Activated naive CD8-positive, alpha-beta T cell treated with anti-CD3 and anti-CD28 coated beads for 36 hours (primary cell): ENCODE results near the gene LNX1. TPM values are rescaled to one million over a fixed set of nuclear protein-coding genes. Genes with fewer than 3 reads are reported as not detected.

ENCODE experiments used
- DNase-seq: peaks from one replicate; pipeline ENCODE4 v3.0.0; 2021
- H3K27ac Mint-ChIP-seq: one replicate; pipeline ENCODE4 v1.8.0; 2022; ENCODE audit warnings: mild to moderate bottlenecking, moderate library complexity, mixed read lengths
- H3K27me3 Mint-ChIP-seq: one replicate; pipeline ENCODE4 v1.8.0; 2022; ENCODE audit warnings: mild to moderate bottlenecking, mixed read lengths
- H3K36me3 Mint-ChIP-seq: one replicate; pipeline ENCODE4 v1.8.0; 2021; ENCODE audit warnings: mild to moderate bottlenecking, mixed read lengths
- H3K4me1 Mint-ChIP-seq: one replicate; pipeline ENCODE4 v1.8.0; 2021; ENCODE audit warnings: mixed read lengths
- H3K4me3 Mint-ChIP-seq: one replicate; pipeline ENCODE4 v1.8.0; 2022; ENCODE audit warnings: mild to moderate bottlenecking, moderate library complexity, mixed read lengths
- H3K9me3 Mint-ChIP-seq: one replicate; pipeline ENCODE4 v1.8.0; 2022; ENCODE audit warnings: mixed read lengths
- total RNA-seq, 2 experiments: library from RNA; stranded (reverse); gene quantifications; one replicate each; pipeline ENCODE4 v1.2.3, GENCODE V29; 2021

Gene LNX1
- total RNA-seq, 2 experiments from 2014 or later = not detected

- Mint-ChIP-seq H3K9me3 (no peaks in the 10 kb centered on the region), H3K36me3 (no peaks in the 10 kb centered on the region), H3K27me3 (peaks cover 11% of the 10 kb centered on the region), H3K4me3 (no peak overlapping the region), H3K4me1 (no peaks in the 10 kb centered on the region), H3K27ac (no peak overlapping the region)
- DNase-seq = no peak
Observed at GRCh38 chr4:53545273-53545672, 46.0 kb downstream of the LNX1 start.

GRCh38 chr4:53543561-53543960, 47.7 kb downstream of the LNX1 start:
- H3K27ac Mint-ChIP-seq = no peak overlapping the region
- no peaks in the 10 kb centered on the region for H3K4me1 Mint-ChIP-seq
- H3K9me3 Mint-ChIP-seq = no peaks in the 10 kb centered on the region
- H3K4me3 Mint-ChIP-seq = no peak overlapping the region
- no peak for DNase-seq
- H3K36me3 Mint-ChIP-seq = no peaks in the 10 kb centered on the region
- peaks cover 11% of the 10 kb centered on the region for H3K27me3 Mint-ChIP-seq

- DNase-seq = no peak
- Mint-ChIP-seq H3K36me3 (no peaks in the 10 kb centered on the region), H3K27me3 (peaks cover 18% of the 10 kb centered on the region), H3K4me1 (no peaks in the 10 kb centered on the region), H3K4me3 (no peak overlapping the region), H3K9me3 (no peaks in the 10 kb centered on the region), H3K27ac (no peak overlapping the region)
Observed at GRCh38 chr4:53541577-53542206, 49.6 kb downstream of the LNX1 start.

DNA sequence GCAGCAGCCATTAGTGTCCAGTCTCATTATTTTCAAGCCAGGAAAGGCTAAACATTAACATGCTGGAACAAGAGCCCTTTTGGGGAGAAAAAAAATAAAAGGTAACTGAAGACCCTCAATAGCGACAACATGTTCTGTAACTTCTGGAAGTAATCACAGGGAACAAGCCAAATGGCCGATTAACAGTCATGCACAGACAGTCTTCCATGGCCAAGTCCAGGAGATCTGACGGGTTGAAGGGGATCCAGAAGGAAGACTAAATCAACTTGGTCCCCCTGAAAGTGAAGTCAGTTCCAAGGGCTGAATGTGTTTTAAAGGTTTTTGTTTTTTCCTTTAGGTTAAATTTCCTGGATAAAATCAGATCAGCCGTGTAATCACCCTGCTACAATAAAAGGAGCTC, 52.5 kb downstream of the LNX1 start:
- H3K4me1 Mint-ChIP-seq = no peaks in the 10 kb centered on the region
- no peak for DNase-seq
- no peak overlapping the region for H3K4me3 Mint-ChIP-seq
- H3K36me3 Mint-ChIP-seq = no peaks in the 10 kb centered on the region
- no peaks in the 10 kb centered on the region for H3K9me3 Mint-ChIP-seq
- peaks cover 20% of the 10 kb centered on the region for H3K27me3 Mint-ChIP-seq
- H3K27ac Mint-ChIP-seq = no peak overlapping the region

DNA sequence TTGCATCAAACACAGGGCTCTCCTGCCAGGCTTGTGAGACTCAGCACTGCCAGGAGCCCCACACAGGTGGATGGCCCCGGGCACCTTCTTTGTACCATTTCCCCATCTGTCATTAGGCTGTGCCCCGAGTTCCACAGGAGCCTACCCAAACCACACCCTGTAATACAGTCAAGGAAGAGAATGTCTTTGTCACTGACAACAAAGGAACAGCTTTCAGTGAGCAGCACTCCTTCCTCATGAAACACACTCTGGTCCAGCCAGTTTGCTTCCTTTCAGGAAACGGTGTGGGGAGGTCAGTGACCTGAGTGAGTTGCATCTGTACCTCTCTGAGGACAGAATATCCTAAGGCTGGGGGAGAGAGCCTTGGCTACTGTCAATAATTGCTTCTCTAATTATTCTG, 53.7 kb downstream of the LNX1 start:
- Mint-ChIP-seq H3K4me3 (no peak overlapping the region), H3K27me3 (peaks cover 20% of the 10 kb centered on the region), H3K4me1 (no peaks in the 10 kb centered on the region)

DNA sequence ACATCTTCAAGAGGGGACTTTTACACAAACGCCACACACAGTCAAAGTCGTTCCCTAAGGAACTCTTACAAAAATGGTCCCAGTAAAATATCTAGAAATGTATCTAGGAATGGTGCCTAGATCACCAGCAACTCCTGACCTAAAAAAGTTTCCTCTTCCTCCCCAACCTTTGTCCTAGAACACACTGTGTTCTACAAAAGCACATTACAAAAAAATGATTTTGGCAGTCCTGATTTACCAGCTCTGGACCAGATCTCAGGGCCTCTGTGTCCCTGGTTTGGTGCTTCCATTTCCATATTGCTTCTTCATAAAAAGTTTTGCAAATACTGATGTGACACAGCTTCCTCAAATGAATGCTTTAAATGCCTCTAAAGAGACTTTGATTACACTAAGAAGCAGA, 55.0 kb downstream of the LNX1 start:
- no peaks in the 10 kb centered on the region for H3K36me3 Mint-ChIP-seq
- no peaks in the 10 kb centered on the region for H3K4me1 Mint-ChIP-seq
- H3K27ac Mint-ChIP-seq = no peak overlapping the region
- H3K4me3 Mint-ChIP-seq = no peak overlapping the region
- no peak for DNase-seq
- no peaks in the 10 kb centered on the region for H3K9me3 Mint-ChIP-seq
- peaks cover 23% of the 10 kb centered on the region for H3K27me3 Mint-ChIP-seq

More for the DNA sequence above, 53.7 kb downstream of the LNX1 start:
- no peaks in the 10 kb centered on the region for H3K9me3 Mint-ChIP-seq
- no peak for DNase-seq
- no peak overlapping the region for H3K27ac Mint-ChIP-seq
- no peaks in the 10 kb centered on the region for H3K36me3 Mint-ChIP-seq

DNA sequence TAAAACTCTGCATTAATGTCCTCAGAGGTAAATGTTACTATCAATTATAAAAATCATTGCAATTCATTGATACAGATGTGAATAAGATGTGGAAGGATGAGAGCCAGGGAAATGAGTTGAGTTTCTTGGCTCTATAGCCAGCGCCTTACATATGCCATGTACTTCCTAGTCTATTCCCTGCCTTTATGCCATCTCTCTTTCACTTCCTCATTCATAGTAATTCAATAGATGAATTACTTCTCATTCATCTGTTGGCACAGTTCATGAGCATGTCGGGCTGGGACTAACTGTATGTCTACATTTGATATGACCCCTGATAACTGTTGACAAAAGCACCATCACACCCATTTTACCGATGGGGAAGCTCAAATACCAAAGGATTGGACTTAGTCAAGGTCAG, 55.7 kb downstream of the LNX1 start:
- Mint-ChIP-seq H3K9me3 (no peaks in the 10 kb centered on the region), H3K4me1 (no peaks in the 10 kb centered on the region), H3K36me3 (no peaks in the 10 kb centered on the region), H3K27ac (no peak overlapping the region), H3K27me3 (peaks cover 25% of the 10 kb centered on the region), H3K4me3 (no peak overlapping the region)
- DNase-seq = no peak

- no peak for DNase-seq
- Mint-ChIP-seq H3K36me3 (no peaks in the 10 kb centered on the region), H3K9me3 (no peaks in the 10 kb centered on the region), H3K27ac (no peak overlapping the region), H3K27me3 (peaks cover 25% of the 10 kb centered on the region), H3K4me1 (no peaks in the 10 kb centered on the region), H3K4me3 (no peak overlapping the region)
Observed at GRCh38 chr4:53534684-53535083, 56.6 kb downstream of the LNX1 start.

DNA sequence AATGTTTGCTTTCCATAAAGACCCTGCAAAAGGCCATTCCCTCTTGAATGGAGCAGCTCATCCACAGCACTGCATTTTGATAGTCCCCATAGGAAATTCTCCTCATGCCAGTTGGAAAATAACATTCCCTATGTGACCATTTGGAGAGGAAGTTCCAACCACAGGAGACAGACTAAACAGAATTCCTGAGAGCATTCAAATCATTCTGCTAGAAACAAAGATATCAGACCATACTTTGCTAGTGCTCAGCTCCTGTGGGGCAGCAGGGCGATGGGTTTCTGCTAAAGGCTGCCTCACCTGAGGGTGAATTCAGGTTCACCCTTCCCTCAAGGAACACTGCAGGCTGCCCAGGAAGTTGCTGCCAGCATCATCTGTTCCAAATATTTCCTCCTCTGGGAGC, 58.8 kb downstream of the LNX1 start:
- Mint-ChIP-seq H3K27ac (no peak overlapping the region), H3K36me3 (no peaks in the 10 kb centered on the region), H3K4me1 (no peaks in the 10 kb centered on the region), H3K4me3 (no peak overlapping the region), H3K9me3 (no peaks in the 10 kb centered on the region), H3K27me3 (peaks cover 25% of the 10 kb centered on the region)
- no peak for DNase-seq

- no peak for DNase-seq
- no peaks in the 10 kb centered on the region for H3K36me3 Mint-ChIP-seq
- no peak overlapping the region for H3K4me3 Mint-ChIP-seq
- no peak overlapping the region for H3K27ac Mint-ChIP-seq
- H3K4me1 Mint-ChIP-seq = no peaks in the 10 kb centered on the region
- peaks cover 18% of the 10 kb centered on the region for H3K27me3 Mint-ChIP-seq
- H3K9me3 Mint-ChIP-seq = no peaks in the 10 kb centered on the region
Observed at GRCh38 chr4:53531585-53532224, 59.6 kb downstream of the LNX1 start.

DNA sequence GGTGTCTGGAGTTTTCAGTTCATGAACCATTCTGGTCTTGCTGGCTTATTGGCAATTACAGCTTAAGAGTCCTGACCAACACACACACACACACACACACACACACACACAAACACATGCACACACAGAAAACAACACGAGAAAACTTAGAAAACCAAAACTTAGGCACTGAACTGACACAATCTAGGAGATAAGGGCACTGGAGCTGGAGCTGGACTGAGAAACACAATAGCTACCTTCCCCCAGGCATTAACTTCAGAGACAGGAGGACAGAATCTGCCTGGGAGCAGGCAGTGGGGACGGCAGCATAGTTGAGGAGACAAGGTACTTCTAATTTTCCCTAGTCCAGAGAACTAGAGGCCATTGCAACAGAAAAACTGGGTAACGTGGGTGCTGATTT, 62.3 kb downstream of the LNX1 start:
- Mint-ChIP-seq H3K4me1 (no peaks in the 10 kb centered on the region), H3K36me3 (no peaks in the 10 kb centered on the region), H3K27me3 (peaks cover 25% of the 10 kb centered on the region), H3K27ac (no peak overlapping the region), H3K9me3 (no peaks in the 10 kb centered on the region), H3K4me3 (no peak overlapping the region)
- DNase-seq = no peak

- Mint-ChIP-seq H3K27me3 (peaks cover 25% of the 10 kb centered on the region), H3K4me3 (no peak overlapping the region), H3K27ac (no peak overlapping the region), H3K4me1 (no peaks in the 10 kb centered on the region), H3K9me3 (no peaks in the 10 kb centered on the region), H3K36me3 (no peaks in the 10 kb centered on the region)
- no peak for DNase-seq
Observed at GRCh38 chr4:53527930-53528329, 63.4 kb downstream of the LNX1 start.

DNA sequence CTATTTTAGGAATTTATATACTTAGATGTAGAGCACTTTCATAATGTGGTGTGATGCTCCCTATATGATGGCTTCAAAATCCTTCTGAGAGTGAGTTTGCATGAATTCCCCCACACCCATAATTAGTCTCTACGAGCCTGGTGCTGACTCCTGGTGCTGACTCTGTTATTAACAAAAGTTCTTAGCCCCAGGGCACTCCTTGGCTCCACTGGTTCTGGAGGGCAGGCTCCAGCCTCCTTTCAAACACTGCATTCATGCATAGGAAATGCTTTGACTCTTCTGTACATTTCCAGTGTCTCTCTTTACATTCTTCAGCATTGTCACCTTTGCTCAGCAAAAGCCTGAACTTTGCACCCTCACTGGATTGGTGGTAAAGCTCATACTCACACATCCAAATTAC, 64.0 kb downstream of the LNX1 start:
- Mint-ChIP-seq H3K36me3 (no peaks in the 10 kb centered on the region), H3K4me1 (no peaks in the 10 kb centered on the region), H3K4me3 (no peak overlapping the region), H3K27me3 (peaks cover 25% of the 10 kb centered on the region), H3K9me3 (no peaks in the 10 kb centered on the region), H3K27ac (no peak overlapping the region)
- no peak for DNase-seq

DNA sequence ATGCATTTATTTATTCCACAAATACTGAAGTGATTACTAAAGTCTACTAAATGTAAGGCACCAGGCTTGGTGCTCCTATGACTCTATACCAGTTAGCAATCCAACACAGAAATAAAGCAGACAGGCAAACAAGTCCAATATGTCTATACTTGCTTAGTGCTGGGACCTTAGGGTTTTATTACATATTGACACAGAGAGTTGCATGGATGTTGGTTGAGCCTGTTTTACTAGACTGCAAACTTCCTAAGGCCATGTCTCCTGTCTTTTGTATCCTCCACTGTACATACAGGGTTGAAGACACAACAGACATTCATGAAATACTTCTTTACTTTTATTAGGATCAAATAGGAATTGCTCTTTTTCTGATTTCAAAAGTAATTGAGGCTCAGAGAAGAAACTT, 69.0 kb downstream of the LNX1 start:
- H3K27me3 Mint-ChIP-seq = peaks cover 25% of the 10 kb centered on the region
- DNase-seq = no peak
- H3K4me3 Mint-ChIP-seq = no peak overlapping the region
- H3K36me3 Mint-ChIP-seq = no peaks in the 10 kb centered on the region
- H3K27ac Mint-ChIP-seq = no peak overlapping the region
- no peaks in the 10 kb centered on the region for H3K4me1 Mint-ChIP-seq
- no peaks in the 10 kb centered on the region for H3K9me3 Mint-ChIP-seq

GRCh38 chr4:53520116-53520515, 71.2 kb downstream of the LNX1 start:
- Mint-ChIP-seq H3K4me1 (no peaks in the 10 kb centered on the region), H3K36me3 (no peaks in the 10 kb centered on the region)
- no peak for DNase-seq

DNA sequence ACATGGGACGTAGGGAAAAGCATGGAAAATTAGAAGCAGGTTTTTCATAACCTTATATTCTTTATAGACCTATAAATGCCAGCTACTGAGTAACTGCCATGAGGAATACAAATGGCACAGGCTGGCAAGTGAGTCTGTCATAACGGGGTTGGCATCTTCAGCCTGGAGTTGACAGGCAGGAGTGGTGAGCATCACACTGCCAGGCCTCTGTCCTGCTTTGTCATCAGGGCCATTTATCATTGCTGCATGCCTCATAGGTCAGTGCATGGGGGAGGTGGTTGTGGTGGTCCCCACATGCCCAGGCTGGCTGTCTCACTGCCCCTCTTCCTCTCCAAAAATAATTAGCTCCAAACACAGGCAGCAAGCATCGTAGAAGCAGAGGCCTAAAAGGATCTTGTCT, 72.5 kb downstream of the LNX1 start:
- H3K27me3 Mint-ChIP-seq = peaks cover 11% of the 10 kb centered on the region
- no peak overlapping the region for H3K4me3 Mint-ChIP-seq
- no peaks in the 10 kb centered on the region for H3K4me1 Mint-ChIP-seq
- H3K36me3 Mint-ChIP-seq = no peaks in the 10 kb centered on the region
- DNase-seq = no peak
- no peaks in the 10 kb centered on the region for H3K9me3 Mint-ChIP-seq
- no peak overlapping the region for H3K27ac Mint-ChIP-seq

More at GRCh38 chr4:53520116-53520515, 71.2 kb downstream of the LNX1 start:
- H3K27ac Mint-ChIP-seq = no peak overlapping the region
- no peak overlapping the region for H3K4me3 Mint-ChIP-seq
- no peaks in the 10 kb centered on the region for H3K9me3 Mint-ChIP-seq
- H3K27me3 Mint-ChIP-seq = peaks cover 16% of the 10 kb centered on the region
